Femur (tissue), 1 donor: Measurements from ENCODE around the gene CCNQ.
A peak's percentile ranks its signal among the peaks of the same experiment; 100 is the strongest.

Experiments used
- DNase-seq: peaks from one replicate; pipeline ENCODE4 v3.0.0-alpha.2; 2017

Gene CCNQ

GRCh38 chrX:153598541-153599191 lies at the start of gene CCNQ:
CCNQ (minus strand) TSS chrX:153599139; CDS start chrX:153599073, 66 bp downstream.
- DNase-seq: no peak

GRCh38 chrX:153647461-153648357 lies 48.8 kb upstream of the CCNQ start:
- DNase-seq: no peak

- peak; percentile 51 for DNase-seq
Observed at GRCh38 chrX:153646620-153647373, 47.9 kb upstream of the CCNQ start, which contains the start of gene DUSP9. DUSP9 (plus strand) TSS chrX:153647203; CDS start chrX:153647954, 751 bp downstream.

GRCh38 chrX:153645921-153646488 lies 47.1 kb upstream of the CCNQ start:
- DNase-seq: no peak

- DNase-seq: no peak
Observed at GRCh38 chrX:153645151-153645550, 46.2 kb upstream of the CCNQ start.

GRCh38 chrX:153644356-153645125 lies 45.6 kb upstream of the CCNQ start:
- peak; percentile 16 for DNase-seq

- DNase-seq: peak; percentile 20
Observed at GRCh38 chrX:153643431-153644351, 44.8 kb upstream of the CCNQ start.

GRCh38 chrX:153642655-153643430 lies 43.9 kb upstream of the CCNQ start:
- peak; percentile 14 for DNase-seq

- DNase-seq: no peak
Observed at GRCh38 chrX:153642051-153642654, 43.2 kb upstream of the CCNQ start.

GRCh38 chrX:153641627-153642026 lies 42.7 kb upstream of the CCNQ start:
- DNase-seq: no peak

- DNase-seq: no peak
Observed at GRCh38 chrX:153640736-153641575, 42.0 kb upstream of the CCNQ start.

GRCh38 chrX:153640045-153640686 lies 41.2 kb upstream of the CCNQ start:
- no peak for DNase-seq

GRCh38 chrX:153639177-153640044 lies 40.5 kb upstream of the CCNQ start:
- DNase-seq: no peak

- DNase-seq: no peak
Observed at GRCh38 chrX:153638436-153639176, 39.7 kb upstream of the CCNQ start.

- DNase-seq: no peak
Observed at GRCh38 chrX:153638041-153638371, 39.1 kb upstream of the CCNQ start.
